H9 (cell line): ENCODE data around the gene CCDC7. TPM values are rescaled to one million over a fixed set of nuclear protein-coding genes. Genes with fewer than 3 reads are reported as not detected.
"Not testable (repeated sequence)": the region's sequence is repeated elsewhere in the genome, so short reads cannot be mapped to it uniquely, and the experiment has no call there.

Source experiments
- DNase-seq: peaks from one replicate; pipeline ENCODE4 v3.0.0-alpha.2; 2017
- H2AFZ ChIP-seq: one replicate; pipeline ENCODE4 v1.6.1; 2013; ENCODE audit warnings: mild to moderate bottlenecking, low read length, control low read depth, moderate library complexity
- H2AK5ac ChIP-seq: 2 replicates; pipeline ENCODE4 v1.6.1; 2013; ENCODE audit warnings: low read length, control low read depth, mixed read lengths; ENCODE audit not compliant: insufficient read length
- H2BK120ac ChIP-seq: one replicate; pipeline ENCODE4 v1.6.1; 2013; ENCODE audit warnings: low read depth, mild to moderate bottlenecking, low read length, control low read depth, inconsistent platforms; ENCODE audit not compliant: poor library complexity, severe bottlenecking
- H2BK12ac ChIP-seq: 2 replicates; pipeline ENCODE4 v1.6.1; 2013; ENCODE audit warnings: low read length, control low read depth, mixed read lengths, low read depth; ENCODE audit not compliant: insufficient read length
- H2BK15ac ChIP-seq: 2 replicates; pipeline ENCODE4 v1.6.1; 2013; ENCODE audit warnings: low read depth, low read length, control low read depth
- H2BK20ac ChIP-seq: one replicate; pipeline ENCODE4 v1.6.1; 2013; ENCODE audit warnings: low read depth, mild to moderate bottlenecking, low read length, control low read depth, inconsistent platforms; ENCODE audit not compliant: poor library complexity, severe bottlenecking
- H2BK5ac ChIP-seq: 2 replicates; pipeline ENCODE4 v1.6.1; 2013; ENCODE audit warnings: low read length, control low read depth, mixed read lengths; ENCODE audit not compliant: insufficient read length
- H3K14ac ChIP-seq: 2 replicates; pipeline ENCODE4 v1.6.1; 2013; ENCODE audit warnings: low read length, control low read depth; ENCODE audit not compliant: insufficient read depth
- H3K18ac ChIP-seq: 2 replicates; pipeline ENCODE4 v1.6.1; 2013; ENCODE audit warnings: low read depth, mild to moderate bottlenecking, mixed read lengths, low read length, control low read depth; ENCODE audit not compliant: insufficient read length
- H3K23ac ChIP-seq: 2 replicates; pipeline ENCODE4 v1.6.1; 2013; ENCODE audit warnings: low read length, control low read depth, mixed read lengths, low read depth; ENCODE audit not compliant: insufficient read length
- H3K23me2 ChIP-seq: 2 replicates; pipeline ENCODE4 v1.6.1; 2013; ENCODE audit warnings: low read depth, mild to moderate bottlenecking, mixed read lengths, low read length, control low read depth; ENCODE audit not compliant: insufficient read length, poor library complexity, severe bottlenecking
- H3K27ac ChIP-seq: 2 replicates; pipeline ENCODE4 v1.5.1; 2013; ENCODE audit warnings: low read length, control low read depth, mixed read lengths, low read depth; ENCODE audit not compliant: insufficient read length
- H3K27me3 ChIP-seq: 2 replicates; pipeline ENCODE4 v1.6.1; 2013; ENCODE audit warnings: low read length, control low read depth, inconsistent platforms; ENCODE audit not compliant: insufficient read depth
- H3K4ac ChIP-seq: 2 replicates; pipeline ENCODE4 v1.6.1; 2013; ENCODE audit warnings: low read depth, mild to moderate bottlenecking, control low read depth, inconsistent platforms, low read length, moderate library complexity
- H3K4me1 ChIP-seq: 2 replicates; pipeline ENCODE4 v1.6.1; 2013; ENCODE audit warnings: low read length, control low read depth, inconsistent platforms; ENCODE audit not compliant: insufficient read depth
- H3K4me2 ChIP-seq: 2 replicates; pipeline ENCODE4 v1.6.1; 2013; ENCODE audit warnings: low read length, control low read depth, mixed read lengths; ENCODE audit not compliant: insufficient read length, insufficient read depth
- H3K56ac ChIP-seq: 2 replicates; pipeline ENCODE4 v1.6.1; 2013; ENCODE audit warnings: low read depth, mild to moderate bottlenecking, mixed read lengths, low read length, control low read depth; ENCODE audit not compliant: insufficient read length
- H3K79me1 ChIP-seq: 2 replicates; pipeline ENCODE4 v1.6.1; 2013; ENCODE audit warnings: low read depth, mild to moderate bottlenecking, moderate library complexity, low read length, control low read depth, inconsistent platforms; ENCODE audit not compliant: insufficient read depth, poor library complexity, severe bottlenecking
- H3K79me2 ChIP-seq: 2 replicates; pipeline ENCODE4 v1.6.1; 2013; ENCODE audit warnings: low read length, control low read depth, inconsistent platforms; ENCODE audit not compliant: insufficient read depth
- H3K9ac ChIP-seq: 2 replicates; pipeline ENCODE4 v1.6.1; 2013; ENCODE audit warnings: low read length, control low read depth, mixed read lengths; ENCODE audit not compliant: insufficient read length; ENCODE audit errors: extremely low read depth
- H3K9me3 ChIP-seq: one replicate; pipeline ENCODE4 v1.6.1; 2013; ENCODE audit warnings: low read depth, low read length, inconsistent platforms; ENCODE audit not compliant: control insufficient read depth
- H3T11ph ChIP-seq: one replicate; pipeline ENCODE4 v1.6.1; 2013; ENCODE audit warnings: mild to moderate bottlenecking, low read length, control low read depth, inconsistent platforms
- H4K20me1 ChIP-seq: one replicate; pipeline ENCODE4 v1.6.1; 2013; ENCODE audit not compliant: control insufficient read depth, insufficient read length, insufficient read depth
- H4K5ac ChIP-seq: 2 replicates; pipeline ENCODE4 v1.6.1; 2013; ENCODE audit warnings: low read depth, mild to moderate bottlenecking, mixed read lengths, low read length, control low read depth; ENCODE audit not compliant: insufficient read length
- H4K8ac ChIP-seq: replicated peaks from 2 replicates; pipeline ENCODE4 v1.6.1; 2013; ENCODE audit warnings: low read length, control low read depth, mixed read lengths, low read depth; ENCODE audit not compliant: insufficient read length
- H4K91ac ChIP-seq: 2 replicates; pipeline ENCODE4 v1.6.1; 2013; ENCODE audit warnings: low read depth, mild to moderate bottlenecking, moderate library complexity, mixed read lengths, low read length, control low read depth; ENCODE audit not compliant: insufficient read length
- H3K27ac Mint-ChIP-seq, 3 experiments: 2 replicates in 2 of 3; 3 replicates in 1 of 3; pipeline ENCODE4 v1.8.0; 2020 to 2021; ENCODE audit warnings: mixed read lengths in 3 of 3, mild to moderate bottlenecking in 1 of 3, moderate library complexity in 1 of 3
- H3K27me3 Mint-ChIP-seq: 2 replicates; pipeline ENCODE4 v1.8.0; 2021; ENCODE audit warnings: low read depth, mild to moderate bottlenecking, moderate library complexity, mixed read lengths
- H3K36me3 Mint-ChIP-seq, 3 experiments: 2 replicates in 2 of 3; 3 replicates in 1 of 3; pipeline ENCODE4 v1.8.0; 2020 to 2021; ENCODE audit warnings: low read depth in 3 of 3, mixed read lengths in 3 of 3; ENCODE audit not compliant: insufficient read depth in 1 of 3
- H3K4me1 Mint-ChIP-seq, 2 experiments: 2 replicates each; pipeline ENCODE4 v1.8.0; 2020; ENCODE audit warnings: mixed read lengths in 2 of 2
- H3K4me3 Mint-ChIP-seq, 2 experiments: 2 replicates in 1 of 2; 3 replicates in 1 of 2; pipeline ENCODE4 v1.8.0; 2020 to 2021; ENCODE audit warnings: mild to moderate bottlenecking in 2 of 2, mixed read lengths in 2 of 2, moderate library complexity in 1 of 2
- H3K9me3 Mint-ChIP-seq, 2 experiments: 2 replicates in 1 of 2; 3 replicates in 1 of 2; pipeline ENCODE4 v1.8.0; 2020; ENCODE audit warnings: mild to moderate bottlenecking in 2 of 2, mixed read lengths in 2 of 2, moderate library complexity in 1 of 2
- WGBS: extraction: QIAGEN DNeasy Blood & Tissue Kit; methylation state at CpG from one replicate; pipeline ENCODE4 v1.1.7; 2013; ENCODE audit warnings: missing lambda C conversion rate, low lambda C conversion rate, mixed read lengths; ENCODE audit not compliant: insufficient read length; ENCODE audit errors: extremely low coverage; 5-methylcytosine and 5-hydroxymethylcytosine counted together
- total RNA-seq: library from RNA; stranded (reverse); gene quantifications from 2 replicates; pipeline ENCODE4 v1.2.1, GENCODE V29; 2021
- TF ChIP-seq, protein P1 (sequence below): fragments of 200-600 bp; sonication (generic); conservative IDR thresholded peaks from 3 replicates; pipeline ENCODE4 v1.8.0; 2021; ENCODE audit warnings: antibody characterized with exemption, mild to moderate bottlenecking

Gene CCDC7
- total RNA-seq, 1 experiment from 2014 or later = 1.6 TPM

DNA sequence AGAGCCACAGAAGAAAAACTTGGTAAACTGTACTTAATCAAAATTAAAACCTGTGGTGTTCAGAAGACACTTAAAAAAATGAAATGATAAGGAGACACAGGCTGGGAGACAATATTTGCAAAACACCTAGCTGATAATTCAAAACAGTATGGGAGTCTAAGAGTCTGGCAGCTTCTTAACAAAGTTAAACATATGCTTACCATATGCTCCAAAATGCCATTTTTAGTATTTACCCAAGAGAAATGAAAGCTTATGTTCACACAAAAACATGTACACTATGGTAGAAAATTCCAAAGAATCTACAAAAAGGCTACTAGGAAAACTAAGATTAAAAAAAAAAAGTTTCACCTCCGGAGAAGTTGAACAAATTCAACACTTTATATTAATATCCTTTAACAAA lies 463.5 kb downstream of the CCDC7 start:
- no peaks in the 10 kb centered on the region for H3K27me3 Mint-ChIP-seq
- no peaks in the 10 kb centered on the region for H3K79me1 ChIP-seq
- no peak overlapping the region for H2AK5ac ChIP-seq
- no CpG with 5 or more reads among the region's 1 CpG for WGBS
- H2AFZ ChIP-seq = no peak overlapping the region
- no peak overlapping the region for H3K23ac ChIP-seq
- no peak for DNase-seq
- no peaks in the 10 kb centered on the region for H3K4me1 Mint-ChIP-seq
- no peak overlapping the region for H2BK120ac ChIP-seq
- peaks cover 28 to 72% (median 44%) of the 10 kb centered on the region in 3 experiments for H3K36me3 Mint-ChIP-seq
- TF ChIP-seq, protein P1, sequence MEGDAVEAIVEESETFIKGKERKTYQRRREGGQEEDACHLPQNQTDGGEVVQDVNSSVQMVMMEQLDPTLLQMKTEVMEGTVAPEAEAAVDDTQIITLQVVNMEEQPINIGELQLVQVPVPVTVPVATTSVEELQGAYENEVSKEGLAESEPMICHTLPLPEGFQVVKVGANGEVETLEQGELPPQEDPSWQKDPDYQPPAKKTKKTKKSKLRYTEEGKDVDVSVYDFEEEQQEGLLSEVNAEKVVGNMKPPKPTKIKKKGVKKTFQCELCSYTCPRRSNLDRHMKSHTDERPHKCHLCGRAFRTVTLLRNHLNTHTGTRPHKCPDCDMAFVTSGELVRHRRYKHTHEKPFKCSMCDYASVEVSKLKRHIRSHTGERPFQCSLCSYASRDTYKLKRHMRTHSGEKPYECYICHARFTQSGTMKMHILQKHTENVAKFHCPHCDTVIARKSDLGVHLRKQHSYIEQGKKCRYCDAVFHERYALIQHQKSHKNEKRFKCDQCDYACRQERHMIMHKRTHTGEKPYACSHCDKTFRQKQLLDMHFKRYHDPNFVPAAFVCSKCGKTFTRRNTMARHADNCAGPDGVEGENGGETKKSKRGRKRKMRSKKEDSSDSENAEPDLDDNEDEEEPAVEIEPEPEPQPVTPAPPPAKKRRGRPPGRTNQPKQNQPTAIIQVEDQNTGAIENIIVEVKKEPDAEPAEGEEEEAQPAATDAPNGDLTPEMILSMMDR = no peak
- no peaks in the 10 kb centered on the region for H4K20me1 ChIP-seq
- H3K23me2 ChIP-seq = no peaks in the 10 kb centered on the region
- no peak overlapping the region for H3T11ph ChIP-seq
- H3K56ac ChIP-seq = no peak overlapping the region
- no peak overlapping the region for H3K9ac ChIP-seq
- no peak overlapping the region for H3K14ac ChIP-seq
- H2BK12ac ChIP-seq = no peak overlapping the region
- no peak overlapping the region for H3K27ac Mint-ChIP-seq
- H3K18ac ChIP-seq = no peak overlapping the region
- H2BK5ac ChIP-seq = no peak overlapping the region
- H4K91ac ChIP-seq = no peak overlapping the region
- H3K4me1 ChIP-seq = no peaks in the 10 kb centered on the region
- H3K9me3 ChIP-seq = no peaks in the 10 kb centered on the region
- no peak overlapping the region for H3K27ac ChIP-seq
- H3K4ac ChIP-seq = no peak overlapping the region
- no peak overlapping the region for H3K4me2 ChIP-seq
- H4K8ac ChIP-seq = no peak overlapping the region
- H3K4me3 Mint-ChIP-seq = no peak overlapping the region
- H2BK20ac ChIP-seq = no peak overlapping the region
- no peaks in the 10 kb centered on the region for H3K27me3 ChIP-seq
- H3K9me3 Mint-ChIP-seq = no peaks in the 10 kb centered on the region
- no peaks in the 10 kb centered on the region for H3K79me2 ChIP-seq
- no peak overlapping the region for H2BK15ac ChIP-seq
- no peak overlapping the region for H4K5ac ChIP-seq

GRCh38 chr10:32909970-32910369 lies 464.0 kb downstream of the CCDC7 start:
- not testable (repeated sequence) for H3K79me2 ChIP-seq, H2BK15ac ChIP-seq, H3K9me3 Mint-ChIP-seq, H3K23me2 ChIP-seq, H3K4me1 Mint-ChIP-seq, H2AK5ac ChIP-seq, H3K27me3 ChIP-seq, DNase-seq, H3K27ac ChIP-seq, H4K91ac ChIP-seq, H2BK120ac ChIP-seq, H3T11ph ChIP-seq, H3K4ac ChIP-seq, H2BK12ac ChIP-seq, H4K5ac ChIP-seq, H3K56ac ChIP-seq, H3K9me3 ChIP-seq, H3K14ac ChIP-seq, H3K79me1 ChIP-seq, H4K20me1 ChIP-seq, H3K9ac ChIP-seq, H2BK5ac ChIP-seq, H3K18ac ChIP-seq, H3K4me1 ChIP-seq, H3K23ac ChIP-seq, H3K4me3 Mint-ChIP-seq, H3K4me2 ChIP-seq, H2AFZ ChIP-seq, H4K8ac ChIP-seq, H3K27me3 Mint-ChIP-seq, H3K27ac Mint-ChIP-seq, H2BK20ac ChIP-seq
- no CpG with 5 or more reads among the region's 7 CpGs for WGBS
- H3K36me3 Mint-ChIP-seq = peaks cover 33 to 76% (median 49%) of the 10 kb centered on the region in 3 experiments
